Measurements from ENCODE around the gene MYH9.
A peak's percentile ranks its signal among the peaks of the same experiment; 100 is the strongest.

The MYH9 gene

DNA sequence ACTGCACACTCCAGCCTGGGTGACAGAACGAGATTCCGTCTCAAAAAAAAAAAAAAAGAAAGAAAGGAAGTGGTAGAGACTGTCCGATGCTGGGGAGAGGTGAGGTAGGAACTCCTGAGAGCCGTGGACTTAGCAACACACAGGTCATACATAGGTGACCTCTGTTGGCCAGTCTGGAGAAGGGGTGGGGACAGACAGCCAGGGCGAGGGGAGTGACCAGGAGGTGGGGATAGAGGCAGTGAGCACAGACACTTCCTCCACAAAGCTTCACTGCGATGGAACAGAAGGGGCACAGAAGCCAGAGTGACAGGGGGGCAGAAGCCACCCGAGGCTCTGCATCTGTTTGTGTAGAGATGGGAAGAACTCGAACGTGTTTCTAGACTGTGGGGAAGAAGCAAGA lies 47.1 kb downstream of the MYH9 start:
- Histone ChIP-seq H3K4me2 (ENCODE audit: low read length) (no peak overlapping the region), H3K9me3 (ENCODE audit: control insufficient read depth, low read length) (no peaks in the 10 kb centered on the region), H3K79me2 (peaks cover 26% of the 10 kb centered on the region), H3K9ac (no peak overlapping the region), H3K27ac (no peak overlapping the region), H3K27me3 (ENCODE audit: control insufficient read depth, insufficient read depth, low read length) (no peaks in the 10 kb centered on the region), H3K4me3 (ENCODE audit: low read depth, low read length) (no peak overlapping the region), H3K4me1 (no peaks in the 10 kb centered on the region), H2AFZ (no peak overlapping the region), H3K36me3 (ENCODE audit: control insufficient read depth, insufficient read depth, low read length) (no peaks in the 10 kb centered on the region)
- TF ChIP-seq, protein P1, sequence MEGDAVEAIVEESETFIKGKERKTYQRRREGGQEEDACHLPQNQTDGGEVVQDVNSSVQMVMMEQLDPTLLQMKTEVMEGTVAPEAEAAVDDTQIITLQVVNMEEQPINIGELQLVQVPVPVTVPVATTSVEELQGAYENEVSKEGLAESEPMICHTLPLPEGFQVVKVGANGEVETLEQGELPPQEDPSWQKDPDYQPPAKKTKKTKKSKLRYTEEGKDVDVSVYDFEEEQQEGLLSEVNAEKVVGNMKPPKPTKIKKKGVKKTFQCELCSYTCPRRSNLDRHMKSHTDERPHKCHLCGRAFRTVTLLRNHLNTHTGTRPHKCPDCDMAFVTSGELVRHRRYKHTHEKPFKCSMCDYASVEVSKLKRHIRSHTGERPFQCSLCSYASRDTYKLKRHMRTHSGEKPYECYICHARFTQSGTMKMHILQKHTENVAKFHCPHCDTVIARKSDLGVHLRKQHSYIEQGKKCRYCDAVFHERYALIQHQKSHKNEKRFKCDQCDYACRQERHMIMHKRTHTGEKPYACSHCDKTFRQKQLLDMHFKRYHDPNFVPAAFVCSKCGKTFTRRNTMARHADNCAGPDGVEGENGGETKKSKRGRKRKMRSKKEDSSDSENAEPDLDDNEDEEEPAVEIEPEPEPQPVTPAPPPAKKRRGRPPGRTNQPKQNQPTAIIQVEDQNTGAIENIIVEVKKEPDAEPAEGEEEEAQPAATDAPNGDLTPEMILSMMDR (IDR thresholded peaks at IDR 0.05) = no peak

DNA sequence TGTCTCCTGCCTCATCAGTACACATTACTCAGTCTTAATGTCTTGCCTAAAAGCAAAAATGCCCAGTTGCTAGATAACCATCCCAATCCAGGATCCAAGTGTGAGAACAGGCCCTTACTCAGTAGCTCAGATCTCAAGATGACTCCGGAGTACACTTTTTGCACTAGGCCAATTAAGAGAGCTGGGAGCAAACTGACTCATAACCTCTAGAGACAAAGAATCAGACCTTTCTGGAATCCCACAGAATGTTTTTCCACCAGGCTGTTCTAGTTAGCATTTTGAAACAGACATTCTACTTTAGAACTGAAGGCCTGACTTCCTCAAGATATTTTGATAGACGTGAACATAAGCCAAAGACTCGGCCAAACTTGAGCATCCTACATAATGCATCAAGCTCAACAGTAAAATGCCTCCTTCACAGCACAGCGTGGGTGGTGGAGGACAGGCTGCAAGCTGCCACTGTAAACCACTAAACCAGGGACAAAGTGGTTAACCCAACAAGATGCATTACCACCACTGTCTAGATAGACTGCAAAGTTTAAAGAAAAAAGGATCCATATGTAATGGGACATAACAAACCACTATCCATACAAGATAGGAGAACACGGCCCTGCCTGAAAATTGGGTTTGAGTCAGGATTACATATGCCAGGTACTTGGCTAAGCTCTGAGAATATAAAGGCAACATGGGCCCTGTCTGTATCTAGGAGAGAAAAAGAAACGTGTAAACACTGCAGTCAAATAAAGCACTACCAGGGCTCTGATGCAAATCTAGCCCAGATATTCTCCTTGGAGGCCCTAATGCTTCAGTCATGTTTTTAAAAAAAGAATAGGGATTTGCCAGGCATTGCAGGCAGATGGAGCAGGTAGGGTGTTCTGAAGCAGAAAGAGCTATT lies 48.3 kb downstream of the MYH9 start:
- H3K9me3 ChIP-seq (ENCODE audit: control insufficient read depth, low read length) = no peaks in the 10 kb centered on the region
- no peaks in the 10 kb centered on the region for H3K36me3 ChIP-seq (ENCODE audit: control insufficient read depth, insufficient read depth, low read length)
- H3K79me2 ChIP-seq = peaks cover 27% of the 10 kb centered on the region
- no peak overlapping the region for H3K27ac ChIP-seq
- H3K4me3 ChIP-seq (ENCODE audit: low read depth, low read length) = no peak overlapping the region
- TF ChIP-seq, protein P1 (IDR thresholded peaks at IDR 0.05) = no peak
- H3K4me1 ChIP-seq = no peaks in the 10 kb centered on the region
- H3K9ac ChIP-seq = no peak overlapping the region
- H3K4me2 ChIP-seq (ENCODE audit: low read length) = no peak overlapping the region
- no peaks in the 10 kb centered on the region for H3K27me3 ChIP-seq (ENCODE audit: control insufficient read depth, insufficient read depth, low read length)
- no peak overlapping the region for H2AFZ ChIP-seq

DNA sequence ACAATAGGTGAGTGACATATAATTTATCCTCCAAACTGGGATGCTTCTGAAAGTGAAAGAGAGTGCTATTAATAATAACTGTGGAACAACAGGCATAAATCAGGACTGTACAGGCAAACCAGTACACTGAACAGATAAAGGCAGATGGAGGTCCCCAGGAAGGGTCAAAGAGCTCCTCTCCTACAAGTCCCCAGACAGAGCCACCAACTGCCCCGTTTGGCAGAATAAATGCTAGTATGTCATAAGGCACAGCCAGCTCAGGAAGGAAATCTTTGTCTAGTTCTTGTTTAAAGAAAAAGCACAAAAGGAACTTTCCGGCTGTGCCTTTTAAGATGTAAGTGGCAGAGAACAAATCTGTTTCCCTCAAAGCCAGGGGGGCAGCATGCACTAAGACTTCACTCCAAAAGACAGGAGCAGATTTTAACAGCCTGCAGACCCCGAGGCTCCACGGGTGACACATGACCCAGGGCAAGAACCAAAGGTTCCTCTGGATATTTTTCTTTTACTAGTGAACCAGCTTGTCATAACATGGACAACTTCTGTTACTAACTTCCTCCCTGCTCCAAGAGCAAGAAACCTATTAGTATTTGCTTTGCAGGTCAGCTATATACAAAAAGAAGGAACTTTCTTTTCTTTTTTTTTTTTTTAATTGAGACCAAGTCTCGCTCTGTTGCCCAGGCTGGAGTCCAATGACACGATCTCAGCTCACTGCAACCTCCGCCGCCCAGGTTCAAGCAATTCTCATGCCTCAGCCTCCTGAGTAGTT lies 50.2 kb downstream of the MYH9 start:
- H3K4me1 ChIP-seq = peaks cover 9% of the 10 kb centered on the region
- H3K27me3 ChIP-seq (ENCODE audit: control insufficient read depth, insufficient read depth, low read length) = no peaks in the 10 kb centered on the region
- H3K9ac ChIP-seq = no peak overlapping the region
- H3K27ac ChIP-seq = peak overlapping the region; percentile 15
- no peak overlapping the region for H3K4me2 ChIP-seq (ENCODE audit: low read length)
- H3K36me3 ChIP-seq (ENCODE audit: control insufficient read depth, insufficient read depth, low read length) = no peaks in the 10 kb centered on the region
- no peaks in the 10 kb centered on the region for H3K9me3 ChIP-seq (ENCODE audit: control insufficient read depth, low read length)
- no peak overlapping the region for H2AFZ ChIP-seq
- TF ChIP-seq, protein P1 (IDR thresholded peaks at IDR 0.05) = no peak
- H3K79me2 ChIP-seq = peaks cover 19% of the 10 kb centered on the region
- H3K4me3 ChIP-seq (ENCODE audit: low read depth, low read length) = no peak overlapping the region

DNA sequence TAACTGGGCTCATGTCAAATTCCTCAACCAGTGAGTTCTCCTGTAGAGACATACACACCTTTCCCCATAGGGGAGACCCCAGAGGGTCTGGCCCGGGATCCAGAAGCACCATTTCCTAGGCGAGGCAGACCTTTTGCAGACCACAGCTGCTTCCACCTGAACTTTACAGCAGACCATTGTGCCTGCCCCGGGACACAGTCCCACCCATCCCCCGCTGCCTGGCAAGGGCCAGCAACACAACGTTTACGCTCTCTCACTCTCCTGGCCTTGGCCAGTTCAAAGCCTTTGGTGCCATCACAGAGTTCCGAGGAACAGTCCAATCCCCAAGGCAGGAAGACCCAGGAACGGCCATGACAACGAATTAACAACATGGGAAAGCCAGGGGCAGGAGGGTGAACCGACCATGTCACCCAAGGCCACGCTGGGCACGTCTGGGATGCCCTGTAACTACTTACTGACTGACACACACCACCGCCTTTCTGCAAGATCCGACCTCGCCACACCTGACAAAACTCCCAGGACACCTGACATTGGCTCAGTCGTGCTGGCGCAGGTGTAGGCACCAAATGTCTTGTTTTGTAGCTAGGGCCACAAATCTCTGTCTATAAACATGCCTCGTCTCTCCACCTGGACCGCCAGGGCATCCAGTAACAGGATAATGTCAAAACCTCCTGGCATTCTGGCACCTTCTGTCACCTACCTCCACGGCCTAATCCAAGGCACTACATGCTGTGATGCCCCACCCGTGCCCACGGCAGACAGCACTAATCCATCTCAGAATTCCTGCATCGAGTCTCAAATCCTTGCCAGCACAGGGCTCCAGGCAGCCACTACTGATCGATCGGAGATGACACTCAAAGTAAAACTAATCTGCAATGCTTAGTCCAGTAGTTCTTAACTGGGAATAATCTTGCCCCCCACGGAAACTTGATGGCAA lies 51.3 kb downstream of the MYH9 start:
- Histone ChIP-seq H2AFZ (no peak overlapping the region), H3K9ac (no peak overlapping the region), H3K27me3 (ENCODE audit: control insufficient read depth, insufficient read depth, low read length) (no peaks in the 10 kb centered on the region), H3K4me3 (ENCODE audit: low read depth, low read length) (no peak overlapping the region), H3K36me3 (ENCODE audit: control insufficient read depth, insufficient read depth, low read length) (no peaks in the 10 kb centered on the region), H3K4me2 (ENCODE audit: low read length) (no peak overlapping the region), H3K27ac (peak overlapping the region; percentile 36), H3K4me1 (peaks cover 16% of the 10 kb centered on the region), H3K9me3 (ENCODE audit: control insufficient read depth, low read length) (no peaks in the 10 kb centered on the region), H3K79me2 (peaks cover 17% of the 10 kb centered on the region)
- TF ChIP-seq, protein P1 (IDR thresholded peaks at IDR 0.05) = no peak

All from parathyroid adenoma (tissue), 2 donors.